PC-3 (cell line): ENCODE data around the gene RFX4.

ENCODE experiments used
- CTCF ChIP-seq: fragments of 300-600 bp; sonication (generic); conservative IDR thresholded peaks from 2 replicates; pipeline ENCODE4 v1.5.1; 2017; ENCODE audit warnings: antibody characterized with exemption, low read depth, mild to moderate bottlenecking, low read length
- EZH2phosphoT487 ChIP-seq: fragments of 300-600 bp; sonication (generic); IDR thresholded peaks from 2 replicates; pipeline ENCODE4 v1.6.1; 2018; ENCODE audit warnings: mild to moderate bottlenecking, antibody characterized with exemption, low read length, borderline replicate concordance

- TF ChIP-seq CTCF (no peak), EZH2phosphoT487 (no peak)
These were observed 183.6 kb downstream of the RFX4 start for GRCh38 chr12:106766393-106766826.
